GM18499 (cell line): ENCODE data around the gene MOGAT2.
"Not testable (repeated sequence)": the region's sequence is repeated elsewhere in the genome, so short reads cannot be mapped to it uniquely, and the experiment has no call there.

Experiments used
- ATAC-seq: cut with Tn5 transposase; IDR thresholded peaks from one replicate; pipeline ENCODE4 v1.9.1; 2021; ENCODE audit warnings: moderate number of reproducible peaks; ENCODE audit not compliant: insufficient read depth, unreplicated experiment

The MOGAT2 gene

GRCh38 chr11:75748729-75749273 is 31.2 kb downstream of the MOGAT2 start:
- not testable (repeated sequence) for ATAC-seq

DNA sequence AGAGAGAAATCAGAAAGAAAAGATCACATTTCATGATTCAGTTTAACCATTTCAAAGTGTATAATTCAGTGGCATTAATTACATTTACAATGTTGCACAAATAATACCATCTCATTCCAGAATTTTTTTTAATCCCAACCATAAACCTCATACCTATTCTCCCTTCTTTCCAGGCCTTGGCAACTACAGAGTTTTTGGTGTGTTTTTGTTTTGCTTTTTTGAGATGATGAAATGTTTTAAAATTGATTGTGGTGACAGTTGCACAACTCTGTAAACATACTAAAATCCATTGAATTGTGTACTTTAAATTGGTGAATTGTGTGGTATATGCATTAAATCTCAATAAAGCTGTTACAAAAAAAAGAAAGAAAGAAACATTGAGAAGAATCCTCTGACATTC is 37.3 kb downstream of the MOGAT2 start:
- ATAC-seq: not testable (repeated sequence)

DNA sequence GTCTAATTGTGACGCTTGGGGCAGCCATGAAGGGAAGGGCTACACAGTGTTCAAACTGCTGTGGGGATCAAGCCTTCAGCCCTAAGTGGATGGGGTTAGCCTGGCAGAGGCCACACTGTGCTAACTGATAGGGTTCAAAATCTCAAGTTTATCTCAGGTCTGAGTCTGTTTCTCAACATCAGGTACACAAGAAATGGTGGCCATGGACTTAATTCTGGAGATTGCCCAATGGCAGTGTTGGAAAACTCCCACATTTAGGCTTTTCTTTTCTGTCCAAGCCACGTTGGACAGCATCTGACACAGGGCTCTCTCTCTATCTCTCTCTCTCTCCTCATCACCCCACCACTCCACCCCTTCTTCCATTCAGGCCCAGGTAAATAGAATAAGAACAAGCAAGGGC is 40.0 kb downstream of the MOGAT2 start:
- no peak for ATAC-seq

DNA sequence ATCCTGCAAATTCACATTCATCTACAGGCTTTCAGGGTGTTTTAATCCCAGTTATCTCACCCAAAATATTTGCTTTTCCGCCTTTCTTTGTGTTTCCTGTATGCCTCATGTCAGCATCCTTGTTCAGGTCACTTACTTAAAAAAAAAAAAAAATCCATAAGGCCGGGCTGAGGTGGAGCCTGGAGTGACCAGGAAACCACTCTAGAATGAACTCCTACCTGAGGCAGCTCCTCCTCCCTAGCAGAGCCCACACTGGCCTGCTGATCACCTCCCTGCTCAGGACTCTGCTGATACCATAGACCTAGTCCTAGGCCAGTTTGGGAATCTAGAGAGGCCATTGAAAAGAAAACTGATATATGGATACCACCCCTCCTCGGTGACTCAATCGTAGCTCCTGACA is 42.2 kb downstream of the MOGAT2 start:
- ATAC-seq: no peak

GRCh38 chr11:75760243-75760642 is 42.6 kb downstream of the MOGAT2 start:
- no peak for ATAC-seq

DNA sequence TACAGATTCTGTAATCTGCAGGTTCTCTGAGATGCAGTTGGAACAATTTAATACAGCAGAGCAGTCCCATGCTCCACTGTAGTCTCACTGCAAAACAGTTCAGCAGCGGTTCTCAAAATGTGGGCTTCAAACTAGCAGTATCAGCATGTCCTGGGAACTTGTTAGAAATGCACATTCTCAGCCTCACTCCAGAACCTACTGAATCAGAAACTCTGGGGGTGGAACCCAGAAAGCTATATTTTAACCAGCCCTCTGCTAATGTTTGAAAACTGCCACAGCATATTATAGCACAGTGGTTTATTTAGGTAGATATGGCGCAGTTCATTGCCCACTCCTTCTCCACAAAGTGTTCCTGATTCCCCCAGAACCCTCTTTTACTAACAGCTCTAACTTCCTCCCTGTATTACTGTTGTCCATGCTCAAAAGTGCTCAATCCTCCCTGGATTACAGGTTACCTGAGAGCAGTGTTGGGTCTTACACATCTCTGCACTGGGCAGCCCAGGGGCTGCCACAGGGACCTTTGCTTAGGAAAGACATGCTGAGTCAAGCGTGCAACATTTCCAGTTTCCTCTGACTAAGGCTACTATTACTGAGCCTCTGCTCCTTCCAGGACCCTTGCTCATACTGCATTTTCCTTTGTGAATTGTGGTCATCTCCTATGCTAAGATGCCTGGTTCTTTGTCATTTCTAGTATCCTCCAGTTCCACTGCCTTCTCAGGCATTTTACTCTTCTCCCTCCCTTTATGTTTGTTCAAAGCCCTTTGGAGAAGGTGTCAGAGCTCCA is 43.3 kb downstream of the MOGAT2 start:
- no peak for ATAC-seq

GRCh38 chr11:75762158-75762557 is 44.5 kb downstream of the MOGAT2 start:
- ATAC-seq: no peak

GRCh38 chr11:75762885-75763284 is 45.2 kb downstream of the MOGAT2 start:
- no peak for ATAC-seq

- ATAC-seq: no peak
These were observed 46.2 kb downstream of the MOGAT2 start for GRCh38 chr11:75763846-75764245.

DNA sequence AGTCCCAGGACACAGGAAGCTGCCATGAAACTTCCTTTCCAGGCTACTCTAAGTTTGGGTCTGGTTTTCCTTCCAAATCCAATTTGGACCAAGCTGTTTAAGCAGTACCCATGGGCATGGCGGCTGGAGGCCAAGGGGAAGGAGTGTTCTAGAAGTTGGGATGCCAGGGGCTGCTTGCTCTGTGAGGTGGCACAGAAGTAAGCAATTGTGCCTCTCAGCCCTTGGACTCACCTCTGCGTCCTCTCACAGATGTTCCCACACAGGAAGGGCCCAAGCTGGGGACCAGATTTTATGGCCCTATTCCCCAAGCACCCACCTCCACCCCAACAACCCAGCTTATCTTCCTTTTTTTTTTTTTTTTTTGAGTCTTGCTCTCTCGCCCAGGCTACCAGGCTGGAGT is 47.5 kb downstream of the MOGAT2 start:
- no peak for ATAC-seq

- ATAC-seq: no peak
These were observed 49.0 kb downstream of the MOGAT2 start for GRCh38 chr11:75766443-75767227.

DNA sequence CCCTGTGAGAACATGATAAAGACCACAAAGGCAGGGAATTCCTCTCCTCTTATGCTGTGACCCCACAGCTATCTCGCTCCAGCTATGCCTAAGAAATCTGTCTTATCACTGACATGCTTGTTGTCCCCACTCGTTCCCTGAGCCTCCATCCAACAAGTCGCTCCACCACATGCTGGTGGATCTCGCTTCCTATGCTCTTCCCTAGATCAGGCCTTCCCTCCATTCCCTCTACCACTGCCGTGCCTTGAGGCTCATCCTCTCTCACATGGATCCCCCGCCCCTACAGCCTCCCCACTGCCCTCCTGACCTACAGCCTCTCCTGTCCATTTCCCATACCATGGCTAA is 49.6 kb downstream of the MOGAT2 start:
- ATAC-seq: no peak

GRCh38 chr11:75767793-75768111 is 50.1 kb downstream of the MOGAT2 start:
- ATAC-seq: no peak

DNA sequence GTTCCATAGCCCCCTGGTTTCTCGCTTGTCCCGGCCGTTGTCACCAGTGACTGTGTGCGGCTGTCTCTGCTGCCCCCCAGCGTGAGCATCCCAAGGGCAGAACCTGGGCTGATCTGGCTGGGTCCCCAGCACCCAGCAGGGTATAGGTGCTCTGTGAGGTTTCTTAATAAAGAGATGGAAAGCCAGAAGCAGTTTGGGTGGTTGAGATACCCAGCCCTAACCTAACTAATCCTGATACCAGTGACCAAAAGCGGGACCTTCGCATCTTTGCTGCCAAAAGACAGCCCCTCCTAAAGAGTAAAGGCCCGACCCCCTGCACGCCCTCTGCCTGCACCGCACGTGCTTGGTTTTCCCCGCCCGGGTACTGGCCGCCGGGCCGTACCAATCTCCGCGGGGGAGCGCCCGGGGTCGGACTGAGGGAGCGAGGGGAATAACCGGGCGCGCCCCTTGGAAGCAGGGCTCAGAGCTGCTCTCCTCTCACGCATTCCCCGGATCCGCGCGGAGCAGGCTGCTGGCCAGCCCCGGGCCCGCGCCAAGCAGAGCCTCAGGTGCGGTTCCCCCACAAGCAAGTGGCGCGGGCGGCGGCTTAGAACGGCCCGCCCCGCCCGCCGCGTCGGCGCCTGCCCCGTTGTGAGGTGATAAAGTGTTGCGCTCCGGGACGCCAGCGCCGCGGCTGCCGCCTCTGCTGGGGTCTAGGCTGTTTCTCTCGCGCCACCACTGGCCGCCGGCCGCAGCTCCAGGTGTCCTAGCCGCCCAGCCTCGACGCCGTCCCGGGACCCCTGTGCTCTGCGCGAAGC is 50.7 kb downstream of the MOGAT2 start, which contains the start of gene DGAT2:
Gene DGAT2, plus strand, starts transcription at position 667 of the 797 bp plus-strand sequence. CDS start 214 bp downstream, outside the sequence.
- no peak for ATAC-seq

DNA sequence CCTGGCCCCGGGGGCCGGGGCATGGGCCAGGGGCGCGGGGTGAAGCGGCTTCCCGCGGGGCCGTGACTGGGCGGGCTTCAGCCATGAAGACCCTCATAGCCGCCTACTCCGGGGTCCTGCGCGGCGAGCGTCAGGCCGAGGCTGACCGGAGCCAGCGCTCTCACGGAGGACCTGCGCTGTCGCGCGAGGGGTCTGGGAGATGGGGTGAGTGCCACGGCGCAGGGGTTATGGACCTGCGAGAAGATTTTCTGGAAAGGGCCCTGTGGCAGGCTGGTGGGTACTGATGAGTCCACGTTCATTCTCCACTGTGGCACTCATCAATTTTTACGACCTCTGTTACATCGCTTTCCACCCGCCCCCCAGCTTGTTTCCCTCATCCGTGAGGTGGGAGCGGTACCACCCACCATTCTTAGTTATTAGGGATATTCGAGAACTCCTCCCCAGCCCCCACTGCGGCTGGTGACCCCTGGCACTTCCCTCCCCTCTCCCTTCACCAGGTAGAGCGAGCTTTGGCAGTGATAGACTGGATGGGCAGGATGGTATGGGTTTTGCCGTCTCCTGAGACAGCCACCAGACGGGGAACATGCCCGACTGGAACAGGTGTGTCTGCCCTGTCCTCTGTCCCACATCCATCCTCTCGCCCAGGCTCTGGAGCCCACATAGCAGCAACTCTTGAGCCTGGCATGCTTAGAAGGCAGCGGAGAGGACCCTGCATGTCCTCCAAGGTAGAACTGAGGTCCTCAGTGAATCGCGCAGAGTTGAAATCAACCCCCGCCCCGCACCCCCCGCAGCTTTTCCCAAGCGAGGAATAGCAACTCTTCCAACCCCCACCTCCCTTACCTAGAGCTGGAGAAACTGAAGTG is 51.5 kb downstream of the MOGAT2 start:
- no peak for ATAC-seq

GRCh38 chr11:75770102-75770501 is 52.5 kb downstream of the MOGAT2 start:
- ATAC-seq: no peak

- ATAC-seq: no peak
These were observed 54.2 kb downstream of the MOGAT2 start for GRCh38 chr11:75771646-75772410.

DNA sequence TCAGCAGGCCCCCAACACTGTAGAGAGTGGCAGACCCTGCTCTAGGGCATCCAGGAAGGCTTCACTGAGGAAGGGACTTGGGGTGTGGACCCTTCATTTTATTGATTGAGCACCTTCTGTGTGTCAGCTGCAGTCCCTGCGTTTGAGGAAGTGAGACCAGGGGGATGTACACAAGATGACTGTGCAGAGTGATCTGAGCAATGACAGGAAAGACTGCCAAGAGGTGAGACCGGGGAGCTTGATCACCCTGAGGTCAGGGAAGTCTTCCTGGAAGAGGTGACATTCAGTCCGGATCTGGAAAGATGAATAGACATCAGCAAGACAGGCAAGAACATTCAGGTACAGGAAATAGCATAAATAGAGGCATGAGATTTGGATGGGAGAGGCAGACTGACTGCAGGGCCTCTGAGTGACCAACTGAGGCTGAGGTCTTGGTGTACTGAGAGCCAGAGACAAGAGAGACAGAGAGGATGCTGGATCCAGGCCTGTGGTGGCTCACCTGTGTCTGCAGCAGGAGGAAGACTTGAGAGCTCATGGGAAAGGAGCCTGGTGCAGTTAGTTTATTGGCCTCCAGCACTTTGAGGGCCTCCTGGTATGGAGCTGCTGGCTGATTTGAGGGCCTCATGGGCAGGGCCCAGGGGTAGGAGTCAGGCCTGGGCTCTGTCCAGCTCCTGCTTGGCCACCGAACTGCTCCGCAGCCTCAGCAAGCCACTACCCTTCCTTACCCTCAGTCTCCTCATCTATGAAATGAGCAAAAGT is 56.1 kb downstream of the MOGAT2 start:
- ATAC-seq: peak; percentile 49
